SK-N-SH (cell line): Measurements from ENCODE around the gene RALA. TPM values are rescaled to one million over a fixed set of nuclear protein-coding genes. Genes with fewer than 3 reads are reported as not detected.

Source experiments
- CTCF ChIA-PET: fragments of 300-600, 350-600 bp; formaldehyde crosslinking; extraction: SDS; loops from one replicate; lab custom pipeline; 2021; lab: Yijun Ruan, JAX
- POLR2A ChIA-PET: fragments of 350-600 bp; sonication (Branson Sonifier 250); formaldehyde crosslinking; extraction: SDS; loops from one replicate; lab custom pipeline; 2020; ENCODE audit warnings: antibody characterized with exemption, inconsistent platforms; lab: Yijun Ruan, JAX
- DNase-seq: peaks from one replicate; pipeline ENCODE4 v3.0.0; 2012
- H2AFZ ChIP-seq: fragments of 200-600 bp; sonication (generic); 2 replicates; pipeline ENCODE4 v1.8.1; 2016; ENCODE audit warnings: antibody characterized with exemption, mild to moderate bottlenecking, low read depth
- H3F3A ChIP-seq: fragments of 200-600 bp; sonication (generic); replicated peaks from 2 replicates; pipeline ENCODE3; 2016; ENCODE audit warnings: antibody characterized with exemption, mild to moderate bottlenecking; ENCODE audit not compliant: insufficient read depth
- H3K27ac ChIP-seq, 2 experiments: fragments of 200-500 bp in 1 of 2; fragments of 200-600 bp in 1 of 2; sonication (Bioruptor generic) in 1 of 2; sonication (generic), shearing (Covaris generic) in 1 of 2; 2 replicates each; pipeline versions ENCODE4 v1.5.1 to v1.6.1; 2014 to 2016; ENCODE audit warnings: low read depth in 2 of 2, inconsistent platforms in 1 of 2, low read length in 1 of 2, mild to moderate bottlenecking in 1 of 2, mixed read lengths in 1 of 2
- H3K27me3 ChIP-seq: fragments of 200-600 bp; sonication (generic), shearing (Covaris generic); 2 replicates; pipeline ENCODE4 v1.6.1; 2016; ENCODE audit warnings: mixed run types; ENCODE audit not compliant: insufficient read depth
- H3K36me3 ChIP-seq, 2 experiments: fragments of 200-500 bp in 1 of 2; fragments of 200-600 bp in 1 of 2; sonication (Bioruptor generic) in 1 of 2; sonication (generic) in 1 of 2; replicated peaks in 1 of 2; 2 replicates each; pipeline versions ENCODE3 to v1.5.1; 2014 to 2016; ENCODE audit warnings: low read length in 1 of 2, mild to moderate bottlenecking in 1 of 2; ENCODE audit not compliant: insufficient read depth in 2 of 2, control insufficient read depth in 1 of 2
- H3K4me1 ChIP-seq, 2 experiments: fragments of 200-500 bp in 1 of 2; fragments of 200-600 bp in 1 of 2; sonication (Bioruptor generic) in 1 of 2; sonication (generic), shearing (Covaris generic) in 1 of 2; 2 replicates each; pipeline versions ENCODE4 v1.5.1 to v1.6.1; 2014 to 2016; ENCODE audit warnings: low read depth in 1 of 2, low read length in 1 of 2, mixed run types in 1 of 2; ENCODE audit not compliant: insufficient read depth in 2 of 2, control insufficient read depth in 1 of 2
- H3K4me2 ChIP-seq: fragments of 200-600 bp; sonication (generic), shearing (Covaris generic); 2 replicates; pipeline ENCODE4 v1.6.1; 2017; ENCODE audit warnings: mixed run types
- H3K4me3 ChIP-seq, 2 experiments: fragments of 200-500 bp in 1 of 2; fragments of 200-600 bp in 1 of 2; sonication (Bioruptor generic) in 1 of 2; sonication (generic), shearing (Covaris generic) in 1 of 2; 2 replicates each; pipeline versions ENCODE4 v1.5.1 to v1.8.1; 2014 to 2016; ENCODE audit warnings: low read depth in 2 of 2, inconsistent platforms in 1 of 2, low read length in 1 of 2, mild to moderate bottlenecking in 1 of 2, mixed read lengths in 1 of 2, moderate library complexity in 1 of 2
- H3K79me2 ChIP-seq: fragments of 200-600 bp; sonication (generic); 2 replicates; pipeline ENCODE4 v1.8.1; 2017; ENCODE audit warnings: mild to moderate bottlenecking; ENCODE audit not compliant: insufficient read depth
- H3K9ac ChIP-seq: fragments of 200-600 bp; sonication (generic); 2 replicates; pipeline ENCODE4 v1.6.1; 2017; ENCODE audit warnings: mixed run types
- H3K9me2 ChIP-seq: fragments of 200-600 bp; sonication (generic); 2 replicates; pipeline ENCODE4 v1.6.1; 2017; ENCODE audit warnings: mixed run types
- H3K9me3 ChIP-seq: fragments of 200-600 bp; sonication (generic); 2 replicates; pipeline ENCODE4 v1.6.1; 2017; ENCODE audit warnings: mixed run types, mild to moderate bottlenecking, moderate library complexity
- H4K20me1 ChIP-seq: fragments of 200-600 bp; sonication (generic); 2 replicates; pipeline ENCODE4 v1.6.1; 2017; ENCODE audit warnings: mild to moderate bottlenecking, mixed run types; ENCODE audit not compliant: insufficient read depth
- FOXJ3 ChIP-seq: sonication (generic); formaldehyde crosslinking; IDR thresholded peaks from 2 replicates; pipeline ENCODE4 v1.5.1; 2020; ENCODE audit warnings: mild to moderate bottlenecking, missing genetic modification reagents
- JUND ChIP-seq: IDR thresholded peaks from 2 replicates; pipeline ENCODE4 v1.4.0; 2012
- MXI1 ChIP-seq: IDR thresholded peaks from 2 replicates; pipeline ENCODE4 v1.6.1; 2012; ENCODE audit warnings: mild to moderate bottlenecking, low read depth, low read length, improper control_type of control experiment
- SMC3 ChIP-seq: IDR thresholded peaks from 2 replicates; pipeline ENCODE4 v1.6.1; 2012; ENCODE audit warnings: low read depth, low read length, improper control_type of control experiment
- WGBS: methylation state at CpG from one replicate; pipeline ENCODE4 v1.1.6; 2017; ENCODE audit warnings: low lambda C conversion rate; 5-methylcytosine and 5-hydroxymethylcytosine counted together
- polyA plus RNA-seq, 3 experiments: library from polyadenylated mRNA; depleted of rRNA; stranded (reverse); fragments of >200 nt; gene quantifications; 2 replicates each; pipeline ENCODE4 v1.2.3, GENCODE V29; 2012
- TF ChIP-seq, protein P1 (sequence below): fragments of 200-600 bp; sonication (generic); IDR thresholded peaks from 2 replicates; pipeline ENCODE4 v1.6.1; 2017; ENCODE audit warnings: antibody characterized with exemption, mild to moderate bottlenecking, moderate library complexity
- TF ChIP-seq, protein P2 (sequence below): IDR thresholded peaks from 2 replicates; pipeline ENCODE4 v1.4.0; 2012; ENCODE audit warnings: low read depth, borderline replicate concordance
- TF ChIP-seq, protein P3 (sequence below): IDR thresholded peaks from 2 replicates; pipeline ENCODE4 v1.4.0; 2012; ENCODE audit warnings: low read depth
- TF ChIP-seq, protein P4 (sequence below): IDR thresholded peaks from 2 replicates; pipeline ENCODE4 v1.6.1; 2012; ENCODE audit warnings: mild to moderate bottlenecking, low read depth, low read length, moderate library complexity

Gene RALA
- polyA plus RNA-seq, 1 of the 3 experiments (the other 2 are of a cell fraction): 29.0 TPM

DNA sequence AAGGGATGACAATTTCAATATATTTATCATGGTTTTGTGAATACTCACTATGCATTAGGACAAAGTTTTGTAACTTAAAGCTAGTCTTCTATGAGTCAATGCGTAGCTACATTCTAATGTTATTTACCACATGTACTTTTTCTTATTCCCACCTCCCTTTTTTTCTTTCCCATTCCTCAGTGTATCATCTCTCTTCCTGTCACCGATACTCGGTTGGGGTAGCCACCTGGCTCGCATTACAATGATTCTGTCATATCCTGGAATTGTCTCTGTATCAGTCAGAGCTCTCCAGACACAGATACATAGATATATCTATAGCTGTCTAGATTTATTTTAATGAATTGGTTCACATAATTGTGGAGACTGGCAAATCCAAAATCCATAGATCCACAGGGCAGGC lies 9.8 kb upstream of the RALA start (continued):
- TF ChIP-seq SMC3: no peak
- TF ChIP-seq, protein P1, sequence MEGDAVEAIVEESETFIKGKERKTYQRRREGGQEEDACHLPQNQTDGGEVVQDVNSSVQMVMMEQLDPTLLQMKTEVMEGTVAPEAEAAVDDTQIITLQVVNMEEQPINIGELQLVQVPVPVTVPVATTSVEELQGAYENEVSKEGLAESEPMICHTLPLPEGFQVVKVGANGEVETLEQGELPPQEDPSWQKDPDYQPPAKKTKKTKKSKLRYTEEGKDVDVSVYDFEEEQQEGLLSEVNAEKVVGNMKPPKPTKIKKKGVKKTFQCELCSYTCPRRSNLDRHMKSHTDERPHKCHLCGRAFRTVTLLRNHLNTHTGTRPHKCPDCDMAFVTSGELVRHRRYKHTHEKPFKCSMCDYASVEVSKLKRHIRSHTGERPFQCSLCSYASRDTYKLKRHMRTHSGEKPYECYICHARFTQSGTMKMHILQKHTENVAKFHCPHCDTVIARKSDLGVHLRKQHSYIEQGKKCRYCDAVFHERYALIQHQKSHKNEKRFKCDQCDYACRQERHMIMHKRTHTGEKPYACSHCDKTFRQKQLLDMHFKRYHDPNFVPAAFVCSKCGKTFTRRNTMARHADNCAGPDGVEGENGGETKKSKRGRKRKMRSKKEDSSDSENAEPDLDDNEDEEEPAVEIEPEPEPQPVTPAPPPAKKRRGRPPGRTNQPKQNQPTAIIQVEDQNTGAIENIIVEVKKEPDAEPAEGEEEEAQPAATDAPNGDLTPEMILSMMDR: no peak
- TF ChIP-seq, protein P2, sequence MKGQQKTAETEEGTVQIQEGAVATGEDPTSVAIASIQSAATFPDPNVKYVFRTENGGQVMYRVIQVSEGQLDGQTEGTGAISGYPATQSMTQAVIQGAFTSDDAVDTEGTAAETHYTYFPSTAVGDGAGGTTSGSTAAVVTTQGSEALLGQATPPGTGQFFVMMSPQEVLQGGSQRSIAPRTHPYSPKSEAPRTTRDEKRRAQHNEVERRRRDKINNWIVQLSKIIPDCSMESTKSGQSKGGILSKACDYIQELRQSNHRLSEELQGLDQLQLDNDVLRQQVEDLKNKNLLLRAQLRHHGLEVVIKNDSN: no peak
- TF ChIP-seq, protein P3, sequence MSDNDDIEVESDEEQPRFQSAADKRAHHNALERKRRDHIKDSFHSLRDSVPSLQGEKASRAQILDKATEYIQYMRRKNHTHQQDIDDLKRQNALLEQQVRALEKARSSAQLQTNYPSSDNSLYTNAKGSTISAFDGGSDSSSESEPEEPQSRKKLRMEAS: peak; percentile 62
- TF ChIP-seq JUND: peak; percentile 79

DNA sequence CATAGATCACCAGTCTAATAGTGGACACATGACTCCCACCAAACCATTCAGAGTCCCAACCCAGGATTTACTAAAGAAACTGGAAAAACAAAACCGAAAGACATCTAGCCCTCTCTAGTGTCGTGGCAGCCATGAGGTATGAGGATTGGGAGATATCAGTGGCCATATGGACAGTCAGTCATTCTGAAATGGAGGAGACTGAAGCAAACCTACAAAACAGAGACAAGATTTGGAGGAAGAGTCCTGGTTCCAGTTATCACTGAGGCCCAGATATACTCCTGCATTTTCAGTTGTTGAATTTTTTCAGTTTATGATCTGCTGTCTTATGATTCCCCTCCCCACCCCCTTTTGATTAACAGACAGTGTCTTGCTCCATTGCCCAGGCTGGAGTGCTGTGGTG lies 9.1 kb upstream of the RALA start:
- Histone ChIP-seq H3F3A (peaks cover 33% of the 10 kb centered on the region), H3K9me3 (no peaks in the 10 kb centered on the region), H3K79me2 (no peaks in the 10 kb centered on the region), H4K20me1 (no peaks in the 10 kb centered on the region), H3K27ac (peak overlapping the region in 1 of 2 experiments; percentile 73; a peak in 3 of 4 replicates), H3K4me2 (peak overlapping the region; percentile 42), H3K36me3 (no peaks in the 10 kb centered on the region), H2AFZ (no peak overlapping the region), H3K4me1 (peaks cover 9 to 41% of the 10 kb centered on the region in 2 experiments), H3K9ac (no peak overlapping the region; the same call in 1 of the 2 replicates)
- 97% methylated on average over 2 of the region's 2 CpGs for WGBS
- POLR2A ChIA-PET: interaction anchor here (1.5 kb wide), 1 partner anchor 8 kb away, joined by 10 read pairs; the partner anchor contains the start of gene RALA
- CTCF ChIA-PET: interaction anchor here (1.1 to 2.4 kb wide), 4 partner anchors 8 to 60 kb away, joined by 3 to 12 read pairs (median 6); partner anchors contain the start of gene RALA
- TF ChIP-seq, protein P4, sequence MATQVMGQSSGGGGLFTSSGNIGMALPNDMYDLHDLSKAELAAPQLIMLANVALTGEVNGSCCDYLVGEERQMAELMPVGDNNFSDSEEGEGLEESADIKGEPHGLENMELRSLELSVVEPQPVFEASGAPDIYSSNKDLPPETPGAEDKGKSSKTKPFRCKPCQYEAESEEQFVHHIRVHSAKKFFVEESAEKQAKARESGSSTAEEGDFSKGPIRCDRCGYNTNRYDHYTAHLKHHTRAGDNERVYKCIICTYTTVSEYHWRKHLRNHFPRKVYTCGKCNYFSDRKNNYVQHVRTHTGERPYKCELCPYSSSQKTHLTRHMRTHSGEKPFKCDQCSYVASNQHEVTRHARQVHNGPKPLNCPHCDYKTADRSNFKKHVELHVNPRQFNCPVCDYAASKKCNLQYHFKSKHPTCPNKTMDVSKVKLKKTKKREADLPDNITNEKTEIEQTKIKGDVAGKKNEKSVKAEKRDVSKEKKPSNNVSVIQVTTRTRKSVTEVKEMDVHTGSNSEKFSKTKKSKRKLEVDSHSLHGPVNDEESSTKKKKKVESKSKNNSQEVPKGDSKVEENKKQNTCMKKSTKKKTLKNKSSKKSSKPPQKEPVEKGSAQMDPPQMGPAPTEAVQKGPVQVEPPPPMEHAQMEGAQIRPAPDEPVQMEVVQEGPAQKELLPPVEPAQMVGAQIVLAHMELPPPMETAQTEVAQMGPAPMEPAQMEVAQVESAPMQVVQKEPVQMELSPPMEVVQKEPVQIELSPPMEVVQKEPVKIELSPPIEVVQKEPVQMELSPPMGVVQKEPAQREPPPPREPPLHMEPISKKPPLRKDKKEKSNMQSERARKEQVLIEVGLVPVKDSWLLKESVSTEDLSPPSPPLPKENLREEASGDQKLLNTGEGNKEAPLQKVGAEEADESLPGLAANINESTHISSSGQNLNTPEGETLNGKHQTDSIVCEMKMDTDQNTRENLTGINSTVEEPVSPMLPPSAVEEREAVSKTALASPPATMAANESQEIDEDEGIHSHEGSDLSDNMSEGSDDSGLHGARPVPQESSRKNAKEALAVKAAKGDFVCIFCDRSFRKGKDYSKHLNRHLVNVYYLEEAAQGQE: no peak
- no peak for TF ChIP-seq FOXJ3 (CRISPR knock-in tag)
- TF ChIP-seq MXI1: no peak
- TF ChIP-seq, all 33 proteins: peak for 0
- Histone ChIP-seq H3K9me2 (no peaks in the 10 kb centered on the region), H3K4me3 (no peak overlapping the region), H3K27me3 (no peaks in the 10 kb centered on the region)
- no peak for DNase-seq
